ENCODE data around the gene PRKN. TPM values are rescaled to one million over a fixed set of nuclear protein-coding genes. Genes with fewer than 3 reads are reported as not detected.

Gene PRKN
- total and polyA plus RNA-seq, 2 experiments from 2014 or later, result 0.10 to 0.84 TPM

DNA sequence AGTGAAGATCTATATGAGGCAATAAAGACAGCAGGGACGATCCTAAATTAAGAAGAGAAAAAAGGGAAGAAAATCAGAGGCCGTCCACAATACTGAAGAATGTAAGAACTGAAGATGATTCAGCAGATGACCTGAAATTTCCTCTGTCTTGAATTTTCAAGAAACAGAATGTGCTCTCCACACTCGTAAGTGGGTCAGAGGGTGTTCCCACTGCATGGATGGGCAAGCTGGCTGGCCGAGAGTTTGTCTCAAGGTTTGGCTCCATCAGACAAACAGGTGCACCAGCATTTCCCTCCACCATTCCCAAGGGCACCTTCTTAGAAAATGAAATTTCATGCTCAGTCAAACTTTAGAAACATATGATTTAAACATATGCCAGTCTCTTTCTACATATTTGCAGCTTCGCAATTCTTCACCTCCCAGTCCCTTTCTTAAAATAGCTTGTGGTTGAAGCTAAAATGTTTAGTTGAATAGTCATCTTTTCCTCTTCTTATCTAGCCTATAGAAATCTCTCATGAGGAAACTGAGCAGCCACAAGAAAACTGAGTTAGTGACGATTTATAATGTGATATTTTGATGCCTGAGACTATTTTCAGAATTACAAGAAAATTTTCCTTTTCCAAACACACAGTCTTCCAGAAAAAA is 576.4 kb downstream of the PRKN start:
- Histone ChIP-seq H2AFZ (no peak overlapping the region), H3K27ac (ENCODE audit: low read depth) (no peak overlapping the region), H3K9me2 (ENCODE audit: insufficient read depth) (0 out of 2 replicates have a peak, but pooled peaks cover 4% of the 10 kb centered on the region), H4K20me1 (replicated peaks; ENCODE audit: insufficient read depth) (no peaks in the 10 kb centered on the region), H3K79me2 (replicated peaks; ENCODE audit: insufficient read depth) (no peaks in the 10 kb centered on the region), H3K4me1 (ENCODE audit: insufficient read depth) (0 out of 2 replicates have a peak, but pooled peaks cover 12% of the 10 kb centered on the region), H3F3A (replicated peaks; ENCODE audit: low read depth) (no peaks in the 10 kb centered on the region), H3K27me3 (ENCODE audit: insufficient read depth) (no peaks in the 10 kb centered on the region), H3K4me2 (no peak overlapping the region), H3K36me3 (ENCODE audit: insufficient read depth) (no peaks in the 10 kb centered on the region), H3K4me3 (no peak overlapping the region)
- Mint-ChIP-seq H3K36me3 (ENCODE audit: low read depth) (no peaks in the 10 kb centered on the region), H3K4me3 (no peak overlapping the region), H3K27ac (no peak overlapping the region), H3K27me3 (ENCODE audit: insufficient read depth, low read depth, poor library complexity) (no peaks in the 10 kb centered on the region), H3K4me1 (peaks cover 17% of the 10 kb centered on the region), H3K9me3 (peaks cover 3% of the 10 kb centered on the region; the same call in 1 of the 3 replicates)
- TF ChIP-seq JUNB (IDR thresholded peaks at IDR 0.05; ENCODE audit: unreplicated experiment), result no peak
- no peak for TF ChIP-seq ZNF114 (CRISPR knock-in tag; IDR thresholded peaks at IDR 0.05)
- TF ChIP-seq, protein P1, sequence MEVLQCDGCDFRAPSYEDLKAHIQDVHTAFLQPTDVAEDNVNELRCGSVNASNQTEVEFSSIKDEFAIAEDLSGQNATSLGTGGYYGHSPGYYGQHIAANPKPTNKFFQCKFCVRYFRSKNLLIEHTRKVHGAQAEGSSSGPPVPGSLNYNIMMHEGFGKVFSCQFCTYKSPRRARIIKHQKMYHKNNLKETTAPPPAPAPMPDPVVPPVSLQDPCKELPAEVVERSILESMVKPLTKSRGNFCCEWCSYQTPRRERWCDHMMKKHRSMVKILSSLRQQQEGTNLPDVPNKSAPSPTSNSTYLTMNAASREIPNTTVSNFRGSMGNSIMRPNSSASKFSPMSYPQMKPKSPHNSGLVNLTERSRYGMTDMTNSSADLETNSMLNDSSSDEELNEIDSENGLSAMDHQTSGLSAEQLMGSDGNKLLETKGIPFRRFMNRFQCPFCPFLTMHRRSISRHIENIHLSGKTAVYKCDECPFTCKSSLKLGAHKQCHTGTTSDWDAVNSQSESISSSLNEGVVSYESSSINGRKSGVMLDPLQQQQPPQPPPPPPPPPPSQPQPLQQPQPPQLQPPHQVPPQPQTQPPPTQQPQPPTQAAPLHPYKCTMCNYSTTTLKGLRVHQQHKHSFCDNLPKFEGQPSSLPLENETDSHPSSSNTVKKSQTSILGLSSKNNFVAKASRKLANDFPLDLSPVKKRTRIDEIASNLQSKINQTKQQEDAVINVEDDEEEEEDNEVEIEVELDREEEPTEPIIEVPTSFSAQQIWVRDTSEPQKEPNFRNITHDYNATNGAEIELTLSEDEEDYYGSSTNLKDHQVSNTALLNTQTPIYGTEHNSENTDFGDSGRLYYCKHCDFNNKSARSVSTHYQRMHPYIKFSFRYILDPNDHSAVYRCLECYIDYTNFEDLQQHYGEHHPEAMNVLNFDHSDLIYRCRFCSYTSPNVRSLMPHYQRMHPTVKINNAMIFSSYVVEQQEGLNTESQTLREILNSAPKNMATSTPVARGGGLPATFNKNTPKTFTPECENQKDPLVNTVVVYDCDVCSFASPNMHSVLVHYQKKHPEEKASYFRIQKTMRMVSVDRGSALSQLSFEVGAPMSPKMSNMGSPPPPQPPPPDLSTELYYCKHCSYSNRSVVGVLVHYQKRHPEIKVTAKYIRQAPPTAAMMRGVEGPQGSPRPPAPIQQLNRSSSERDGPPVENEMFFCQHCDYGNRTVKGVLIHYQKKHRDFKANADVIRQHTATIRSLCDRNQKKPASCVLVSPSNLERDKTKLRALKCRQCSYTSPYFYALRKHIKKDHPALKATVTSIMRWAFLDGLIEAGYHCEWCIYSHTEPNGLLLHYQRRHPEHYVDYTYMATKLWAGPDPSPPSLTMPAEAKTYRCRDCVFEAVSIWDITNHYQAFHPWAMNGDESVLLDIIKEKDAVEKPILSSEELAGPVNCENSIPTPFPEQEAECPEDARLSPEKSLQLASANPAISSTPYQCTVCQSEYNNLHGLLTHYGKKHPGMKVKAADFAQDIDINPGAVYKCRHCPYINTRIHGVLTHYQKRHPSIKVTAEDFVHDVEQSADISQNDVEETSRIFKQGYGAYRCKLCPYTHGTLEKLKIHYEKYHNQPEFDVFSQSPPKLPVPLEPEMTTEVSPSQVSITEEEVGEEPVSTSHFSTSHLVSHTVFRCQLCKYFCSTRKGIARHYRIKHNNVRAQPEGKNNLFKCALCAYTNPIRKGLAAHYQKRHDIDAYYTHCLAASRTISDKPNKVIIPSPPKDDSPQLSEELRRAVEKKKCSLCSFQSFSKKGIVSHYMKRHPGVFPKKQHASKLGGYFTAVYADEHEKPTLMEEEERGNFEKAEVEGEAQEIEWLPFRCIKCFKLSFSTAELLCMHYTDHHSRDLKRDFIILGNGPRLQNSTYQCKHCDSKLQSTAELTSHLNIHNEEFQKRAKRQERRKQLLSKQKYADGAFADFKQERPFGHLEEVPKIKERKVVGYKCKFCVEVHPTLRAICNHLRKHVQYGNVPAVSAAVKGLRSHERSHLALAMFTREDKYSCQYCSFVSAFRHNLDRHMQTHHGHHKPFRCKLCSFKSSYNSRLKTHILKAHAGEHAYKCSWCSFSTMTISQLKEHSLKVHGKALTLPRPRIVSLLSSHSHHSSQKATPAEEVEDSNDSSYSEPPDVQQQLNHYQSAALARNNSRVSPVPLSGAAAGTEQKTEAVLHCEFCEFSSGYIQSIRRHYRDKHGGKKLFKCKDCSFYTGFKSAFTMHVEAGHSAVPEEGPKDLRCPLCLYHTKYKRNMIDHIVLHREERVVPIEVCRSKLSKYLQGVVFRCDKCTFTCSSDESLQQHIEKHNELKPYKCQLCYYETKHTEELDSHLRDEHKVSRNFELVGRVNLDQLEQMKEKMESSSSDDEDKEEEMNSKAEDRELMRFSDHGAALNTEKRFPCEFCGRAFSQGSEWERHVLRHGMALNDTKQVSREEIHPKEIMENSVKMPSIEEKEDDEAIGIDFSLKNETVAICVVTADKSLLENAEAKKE (CRISPR knock-in tag; IDR thresholded peaks at IDR 0.05), result no peak
- no peak for TF ChIP-seq NANOG (IDR thresholded peaks at IDR 0.05; ENCODE audit: borderline replicate concordance)
- TF ChIP-seq EZH2 (IDR thresholded peaks at IDR 0.05; ENCODE audit: low read depth, unreplicated experiment), result no peak
- TF ChIP-seq, protein P2, sequence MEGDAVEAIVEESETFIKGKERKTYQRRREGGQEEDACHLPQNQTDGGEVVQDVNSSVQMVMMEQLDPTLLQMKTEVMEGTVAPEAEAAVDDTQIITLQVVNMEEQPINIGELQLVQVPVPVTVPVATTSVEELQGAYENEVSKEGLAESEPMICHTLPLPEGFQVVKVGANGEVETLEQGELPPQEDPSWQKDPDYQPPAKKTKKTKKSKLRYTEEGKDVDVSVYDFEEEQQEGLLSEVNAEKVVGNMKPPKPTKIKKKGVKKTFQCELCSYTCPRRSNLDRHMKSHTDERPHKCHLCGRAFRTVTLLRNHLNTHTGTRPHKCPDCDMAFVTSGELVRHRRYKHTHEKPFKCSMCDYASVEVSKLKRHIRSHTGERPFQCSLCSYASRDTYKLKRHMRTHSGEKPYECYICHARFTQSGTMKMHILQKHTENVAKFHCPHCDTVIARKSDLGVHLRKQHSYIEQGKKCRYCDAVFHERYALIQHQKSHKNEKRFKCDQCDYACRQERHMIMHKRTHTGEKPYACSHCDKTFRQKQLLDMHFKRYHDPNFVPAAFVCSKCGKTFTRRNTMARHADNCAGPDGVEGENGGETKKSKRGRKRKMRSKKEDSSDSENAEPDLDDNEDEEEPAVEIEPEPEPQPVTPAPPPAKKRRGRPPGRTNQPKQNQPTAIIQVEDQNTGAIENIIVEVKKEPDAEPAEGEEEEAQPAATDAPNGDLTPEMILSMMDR (conservative IDR thresholded peaks at IDR 0.05; ENCODE audit: low read depth in 2 of 2), result no peak
- TF ChIP-seq ZNF331 (CRISPR knock-in tag; IDR thresholded peaks at IDR 0.05; ENCODE audit: low read depth), result no peak
- TF ChIP-seq, protein P3, sequence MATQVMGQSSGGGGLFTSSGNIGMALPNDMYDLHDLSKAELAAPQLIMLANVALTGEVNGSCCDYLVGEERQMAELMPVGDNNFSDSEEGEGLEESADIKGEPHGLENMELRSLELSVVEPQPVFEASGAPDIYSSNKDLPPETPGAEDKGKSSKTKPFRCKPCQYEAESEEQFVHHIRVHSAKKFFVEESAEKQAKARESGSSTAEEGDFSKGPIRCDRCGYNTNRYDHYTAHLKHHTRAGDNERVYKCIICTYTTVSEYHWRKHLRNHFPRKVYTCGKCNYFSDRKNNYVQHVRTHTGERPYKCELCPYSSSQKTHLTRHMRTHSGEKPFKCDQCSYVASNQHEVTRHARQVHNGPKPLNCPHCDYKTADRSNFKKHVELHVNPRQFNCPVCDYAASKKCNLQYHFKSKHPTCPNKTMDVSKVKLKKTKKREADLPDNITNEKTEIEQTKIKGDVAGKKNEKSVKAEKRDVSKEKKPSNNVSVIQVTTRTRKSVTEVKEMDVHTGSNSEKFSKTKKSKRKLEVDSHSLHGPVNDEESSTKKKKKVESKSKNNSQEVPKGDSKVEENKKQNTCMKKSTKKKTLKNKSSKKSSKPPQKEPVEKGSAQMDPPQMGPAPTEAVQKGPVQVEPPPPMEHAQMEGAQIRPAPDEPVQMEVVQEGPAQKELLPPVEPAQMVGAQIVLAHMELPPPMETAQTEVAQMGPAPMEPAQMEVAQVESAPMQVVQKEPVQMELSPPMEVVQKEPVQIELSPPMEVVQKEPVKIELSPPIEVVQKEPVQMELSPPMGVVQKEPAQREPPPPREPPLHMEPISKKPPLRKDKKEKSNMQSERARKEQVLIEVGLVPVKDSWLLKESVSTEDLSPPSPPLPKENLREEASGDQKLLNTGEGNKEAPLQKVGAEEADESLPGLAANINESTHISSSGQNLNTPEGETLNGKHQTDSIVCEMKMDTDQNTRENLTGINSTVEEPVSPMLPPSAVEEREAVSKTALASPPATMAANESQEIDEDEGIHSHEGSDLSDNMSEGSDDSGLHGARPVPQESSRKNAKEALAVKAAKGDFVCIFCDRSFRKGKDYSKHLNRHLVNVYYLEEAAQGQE (IDR thresholded peaks at IDR 0.05; ENCODE audit: unreplicated experiment), result no peak
- TF ChIP-seq CREB1 (CRISPR knock-in tag; IDR thresholded peaks at IDR 0.05; ENCODE audit: low read depth), result no peak
- ATAC-seq (no peak), DNase-seq (ENCODE audit: low spot score) (no peak)

All from GM23338 (cell line).